ENCODE results near the gene SYT1.

SYT1 gene

GRCh38 chr12:79283364-79283763 is 418.8 kb downstream of the SYT1 start:
- no peak overlapping the region for H3K4me3 ChIP-seq (ENCODE audit: low read depth, low read length)
- TF ChIP-seq CTCF (conservative IDR thresholded peaks at IDR 0.05; ENCODE audit: low read depth, low read length), result no peak
- no peak for DNase-seq (ENCODE audit: low read depth)

GRCh38 chr12:79288911-79289310 is 424.3 kb downstream of the SYT1 start:
- TF ChIP-seq CTCF (conservative IDR thresholded peaks at IDR 0.05; ENCODE audit: low read depth, low read length), result no peak
- DNase-seq (ENCODE audit: low read depth), result no peak
- no peak overlapping the region for H3K4me3 ChIP-seq (ENCODE audit: low read depth, low read length)

GRCh38 chr12:79291711-79292110 is 427.1 kb downstream of the SYT1 start:
- no peak for TF ChIP-seq CTCF (conservative IDR thresholded peaks at IDR 0.05; ENCODE audit: low read depth, low read length)
- DNase-seq (ENCODE audit: low read depth), result no peak
- H3K4me3 ChIP-seq (ENCODE audit: low read depth, low read length), result no peak overlapping the region

GRCh38 chr12:79294590-79294989 is 430.0 kb downstream of the SYT1 start:
- no peak for TF ChIP-seq CTCF (conservative IDR thresholded peaks at IDR 0.05; ENCODE audit: low read depth, low read length)
- DNase-seq (ENCODE audit: low read depth), result no peak
- no peak overlapping the region for H3K4me3 ChIP-seq (ENCODE audit: low read depth, low read length)

- no peak overlapping the region for H3K4me3 ChIP-seq (ENCODE audit: low read depth, low read length)
- no peak for TF ChIP-seq CTCF (conservative IDR thresholded peaks at IDR 0.05; ENCODE audit: low read depth, low read length)
- no peak for DNase-seq (ENCODE audit: low read depth)
These were observed 431.0 kb downstream of the SYT1 start for GRCh38 chr12:79295572-79295971.

GRCh38 chr12:79296133-79296532 is 431.6 kb downstream of the SYT1 start:
- DNase-seq (ENCODE audit: low read depth), result no peak
- TF ChIP-seq CTCF (conservative IDR thresholded peaks at IDR 0.05; ENCODE audit: low read depth, low read length), result no peak
- H3K4me3 ChIP-seq (ENCODE audit: low read depth, low read length), result no peak overlapping the region

GRCh38 chr12:79296871-79297270 is 432.3 kb downstream of the SYT1 start:
- no peak for TF ChIP-seq CTCF (conservative IDR thresholded peaks at IDR 0.05; ENCODE audit: low read depth, low read length)
- no peak for DNase-seq (ENCODE audit: low read depth)
- H3K4me3 ChIP-seq (ENCODE audit: low read depth, low read length), result no peak overlapping the region
